Cardiac muscle cell (in vitro differentiated cells and primary cell): ENCODE measurements around the gene TPM4. TPM values are rescaled to one million over a fixed set of nuclear protein-coding genes. Genes with fewer than 3 reads are reported as not detected.
A peak's percentile ranks its signal among the peaks of the same experiment; 100 is the strongest.

Experiments used
- DNase-seq, 2 donors: peaks; one replicate each; pipeline versions ENCODE4 v3.0.0 to v3.0.0-alpha.2; 2010 to 2017; ENCODE audit warnings: low read depth in 1 of 2, low spot score in 1 of 2
- H3K27ac ChIP-seq: fragments of 200-600 bp; sonication (generic); 2 replicates; pipeline ENCODE4 v1.5.1; 2016
- H3K27me3 ChIP-seq: fragments of 200-600 bp; sonication (generic); 2 replicates; pipeline ENCODE4 v1.6.0; 2016; ENCODE audit warnings: control low read depth
- H3K36me3 ChIP-seq: fragments of 200-600 bp; sonication (generic); 2 replicates; pipeline ENCODE4 v1.5.1; 2016; ENCODE audit warnings: control low read depth
- H3K4me1 ChIP-seq: fragments of 200-600 bp; sonication (generic); 2 replicates; pipeline ENCODE4 v1.8.1; 2017; ENCODE audit warnings: low read depth, mild to moderate bottlenecking, mixed run types
- H3K4me3 ChIP-seq: fragments of 200-600 bp; sonication (generic); 2 replicates; pipeline ENCODE4 v1.5.1; 2016; ENCODE audit warnings: mild to moderate bottlenecking
- H3K9me3 ChIP-seq: fragments of 200-600 bp; sonication (generic); 2 replicates; pipeline ENCODE4 v1.5.1; 2017; ENCODE audit warnings: low read depth, mild to moderate bottlenecking, control low read depth
- polyA plus RNA-seq: library from polyadenylated mRNA; unstranded; fragments of >200 nt; fragmentation: Nextera tagmentation; extraction: Ambion mirVana; gene quantifications from 2 replicates; pipeline ENCODE4 v1.2.1, GENCODE V29; 2016
- total RNA-seq: library from RNA; depleted of rRNA; stranded (reverse); fragments of >200 nt; gene quantifications from 2 replicates; pipeline ENCODE4 v1.2.3, GENCODE V29; 2016
- TF ChIP-seq, protein P1 (sequence below): IDR thresholded peaks from 2 replicates; pipeline ENCODE4 v1.5.1; 2012; ENCODE audit warnings: low read depth, mild to moderate bottlenecking, low read length

The TPM4 gene
- total and polyA plus RNA-seq, 2 experiments from 2014 or later, result 118 to 268 TPM

DNA sequence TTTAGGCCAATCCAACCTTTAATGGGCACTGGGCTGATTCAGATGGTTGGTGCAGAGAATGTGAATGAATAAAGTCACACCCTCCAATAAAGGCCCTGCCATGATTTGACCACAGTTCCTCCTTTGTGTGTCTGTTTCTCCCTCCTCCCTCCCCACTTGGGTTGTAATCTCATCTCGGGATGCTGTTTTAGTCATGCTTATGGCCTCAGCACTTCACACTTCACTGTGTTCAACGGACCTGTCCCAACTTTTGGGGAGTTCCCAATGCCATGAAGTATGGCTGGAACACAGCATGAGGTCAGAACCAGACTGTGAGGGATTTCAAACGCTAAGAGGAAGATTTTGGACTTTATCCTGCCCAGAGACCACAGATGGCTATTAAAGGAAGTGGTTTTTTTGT is 29.8 kb downstream of the TPM4 start:
- peak overlapping the region; percentile 70 for H3K27ac ChIP-seq
- peaks cover 18% of the 10 kb centered on the region for H3K36me3 ChIP-seq
- no peaks in the 10 kb centered on the region for H3K9me3 ChIP-seq
- peaks cover 6% of the 10 kb centered on the region for H3K4me1 ChIP-seq
- peak in 1 of 2 donors; percentile 43 for DNase-seq
- no peaks in the 10 kb centered on the region for H3K27me3 ChIP-seq
- no peak overlapping the region for H3K4me3 ChIP-seq
- TF ChIP-seq, protein P1, sequence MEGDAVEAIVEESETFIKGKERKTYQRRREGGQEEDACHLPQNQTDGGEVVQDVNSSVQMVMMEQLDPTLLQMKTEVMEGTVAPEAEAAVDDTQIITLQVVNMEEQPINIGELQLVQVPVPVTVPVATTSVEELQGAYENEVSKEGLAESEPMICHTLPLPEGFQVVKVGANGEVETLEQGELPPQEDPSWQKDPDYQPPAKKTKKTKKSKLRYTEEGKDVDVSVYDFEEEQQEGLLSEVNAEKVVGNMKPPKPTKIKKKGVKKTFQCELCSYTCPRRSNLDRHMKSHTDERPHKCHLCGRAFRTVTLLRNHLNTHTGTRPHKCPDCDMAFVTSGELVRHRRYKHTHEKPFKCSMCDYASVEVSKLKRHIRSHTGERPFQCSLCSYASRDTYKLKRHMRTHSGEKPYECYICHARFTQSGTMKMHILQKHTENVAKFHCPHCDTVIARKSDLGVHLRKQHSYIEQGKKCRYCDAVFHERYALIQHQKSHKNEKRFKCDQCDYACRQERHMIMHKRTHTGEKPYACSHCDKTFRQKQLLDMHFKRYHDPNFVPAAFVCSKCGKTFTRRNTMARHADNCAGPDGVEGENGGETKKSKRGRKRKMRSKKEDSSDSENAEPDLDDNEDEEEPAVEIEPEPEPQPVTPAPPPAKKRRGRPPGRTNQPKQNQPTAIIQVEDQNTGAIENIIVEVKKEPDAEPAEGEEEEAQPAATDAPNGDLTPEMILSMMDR, result no peak

DNA sequence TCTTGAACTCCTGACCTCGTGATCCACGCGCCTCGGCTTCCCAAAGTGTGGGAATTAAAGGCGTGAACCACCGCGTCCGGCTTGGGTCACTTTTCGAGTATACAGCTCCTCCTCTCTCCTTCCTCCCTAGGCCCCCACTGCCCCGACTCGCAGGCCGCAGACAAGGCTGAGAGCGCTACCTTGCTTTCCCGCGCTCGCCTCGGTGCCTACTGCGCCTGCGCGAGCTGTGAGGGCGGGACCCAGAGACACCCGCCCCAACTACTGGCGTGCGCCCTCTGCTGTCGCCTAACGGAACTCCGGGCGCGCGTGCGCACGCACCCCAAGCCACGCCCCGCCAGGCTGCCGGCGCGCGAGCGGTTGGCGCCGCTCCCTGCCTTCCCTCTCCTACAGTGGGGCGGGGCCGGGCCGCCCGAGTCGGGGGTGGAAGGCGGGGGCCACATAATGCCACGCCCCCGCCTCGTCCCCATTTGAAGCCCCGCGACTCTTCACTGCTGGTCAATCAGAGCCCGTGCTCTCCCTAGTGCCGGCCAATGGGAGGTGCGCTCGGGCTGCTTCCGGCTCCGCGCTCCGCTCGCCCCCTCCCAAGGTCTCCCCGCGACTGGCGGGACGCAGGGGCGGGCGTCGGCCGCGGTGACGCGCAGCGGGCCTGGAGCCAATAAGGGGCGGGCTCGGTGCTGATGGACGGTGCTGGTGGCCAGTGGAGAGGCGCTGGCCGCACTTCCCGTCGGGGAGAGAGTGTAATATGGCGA is 35.0 kb downstream of the TPM4 start, which contains the start of gene RAB8A:
RAB8A (plus strand) TSS at position 730 of the 749 bp plus-strand sequence; CDS start at position 743, 13 bp downstream.
- TF ChIP-seq, protein P1, result peak; percentile 78
- H3K27ac ChIP-seq, result peak within 1 kb of the TSS; percentile 95
- DNase-seq, result peak; percentile 100
- H3K9me3 ChIP-seq, result no peaks in the 10 kb centered on the region
- no peaks in the 10 kb centered on the region for H3K27me3 ChIP-seq
- H3K4me1 ChIP-seq, result peaks cover 10% of the 10 kb centered on the region
- peak within 1 kb of the TSS; percentile 90 for H3K4me3 ChIP-seq
- H3K36me3 ChIP-seq, result no peaks in the 10 kb centered on the region

DNA sequence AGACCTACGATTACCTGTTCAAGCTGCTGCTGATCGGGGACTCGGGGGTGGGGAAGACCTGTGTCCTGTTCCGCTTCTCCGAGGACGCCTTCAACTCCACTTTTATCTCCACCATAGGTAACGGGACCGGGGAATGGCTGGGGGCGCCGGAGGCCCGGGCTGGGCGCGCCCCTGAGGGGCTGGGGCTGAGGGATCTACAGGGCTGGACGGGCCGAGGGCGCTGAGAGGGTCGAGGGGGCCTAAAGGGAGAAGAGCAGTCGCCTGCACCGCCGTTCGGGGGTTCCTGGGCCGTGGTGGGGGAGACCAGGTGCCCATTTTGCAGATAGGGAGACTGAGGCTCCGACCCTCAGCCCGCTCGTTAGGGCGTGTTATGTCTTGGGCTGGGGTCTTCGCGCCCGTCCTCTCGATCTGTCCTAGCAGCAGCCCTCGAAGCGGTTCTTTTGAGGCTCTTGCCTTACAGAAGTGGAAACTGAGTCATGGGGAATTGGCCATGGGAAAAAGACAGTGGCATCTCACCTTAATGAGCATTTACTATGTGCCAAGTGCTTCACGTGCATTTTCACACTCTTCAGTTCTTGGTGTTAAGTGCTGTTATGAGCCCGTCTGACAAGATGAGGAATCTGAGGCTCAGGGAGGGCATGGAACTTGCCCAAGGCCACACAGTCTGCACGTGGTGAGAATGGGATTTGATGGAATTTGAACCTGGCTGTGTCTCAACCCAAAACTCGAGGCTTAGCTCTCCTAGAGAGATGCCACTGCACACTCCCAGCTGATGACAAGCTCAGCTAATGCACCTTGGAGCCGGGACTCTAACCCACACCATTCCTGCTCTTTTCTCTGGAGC is 35.8 kb downstream of the TPM4 start:
- peak overlapping the region; percentile 95 for H3K27ac ChIP-seq
- peak overlapping the region; percentile 90 for H3K4me3 ChIP-seq
- no peaks in the 10 kb centered on the region for H3K27me3 ChIP-seq
- DNase-seq, result peak in 1 of 2 donors; percentile 26
- TF ChIP-seq, protein P1, result no peak
- H3K4me1 ChIP-seq, result peaks cover 7% of the 10 kb centered on the region
- no peaks in the 10 kb centered on the region for H3K9me3 ChIP-seq
- no peaks in the 10 kb centered on the region for H3K36me3 ChIP-seq

DNA sequence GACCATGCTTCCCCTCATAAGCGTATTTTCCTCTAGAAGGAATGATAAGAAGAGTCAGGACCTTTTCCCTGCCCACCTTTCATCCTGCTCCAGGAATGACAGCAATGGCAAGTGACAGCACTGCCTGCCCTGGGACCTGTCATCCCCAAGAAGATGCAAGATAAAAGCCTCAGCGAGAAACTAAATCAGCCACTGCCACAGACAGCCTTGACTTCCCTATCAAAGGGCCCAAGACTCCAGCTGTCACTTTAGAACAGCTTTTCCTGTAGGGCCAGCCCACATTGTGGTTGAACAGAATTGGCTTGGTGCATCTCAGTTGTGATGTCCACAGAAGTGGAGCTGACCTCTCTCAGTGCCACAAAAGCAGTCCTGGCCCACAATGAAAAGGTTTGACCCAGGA is 36.5 kb downstream of the TPM4 start:
- TF ChIP-seq, protein P1, result no peak
- peak overlapping the region; percentile 95 for H3K27ac ChIP-seq

DNA sequence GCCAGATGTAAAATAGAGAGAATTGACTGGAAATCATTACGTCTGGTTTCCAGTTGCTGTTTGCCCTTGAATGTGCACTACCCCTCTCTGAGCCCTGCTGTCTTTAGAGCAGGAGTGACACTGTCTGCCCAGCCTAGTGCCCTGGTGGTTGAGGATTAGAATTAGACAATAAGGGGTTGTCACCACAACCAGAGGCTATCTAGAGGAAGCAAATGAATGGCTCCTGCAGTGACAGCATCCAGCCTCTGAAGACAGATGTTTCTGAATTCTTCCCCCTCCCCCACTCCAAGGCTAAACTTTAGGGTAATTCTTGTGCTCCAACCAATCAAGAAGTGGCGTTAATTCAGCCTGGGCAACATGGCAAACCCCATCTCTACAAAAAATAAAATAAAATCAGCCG is 37.4 kb downstream of the TPM4 start:
- Histone ChIP-seq H3K9me3 (no peaks in the 10 kb centered on the region), H3K27me3 (no peaks in the 10 kb centered on the region), H3K4me3 (no peak overlapping the region), H3K4me1 (peaks cover 4% of the 10 kb centered on the region), H3K36me3 (peaks cover 2% of the 10 kb centered on the region), H3K27ac (peak overlapping the region; percentile 95)
- TF ChIP-seq, protein P1, result no peak
- DNase-seq, result no peak

More for the DNA sequence above, 36.5 kb downstream of the TPM4 start:
- Histone ChIP-seq H3K4me1 (peaks cover 4% of the 10 kb centered on the region), H3K9me3 (no peaks in the 10 kb centered on the region), H3K4me3 (no peak overlapping the region), H3K27me3 (no peaks in the 10 kb centered on the region), H3K36me3 (no peaks in the 10 kb centered on the region)
- peak in 1 of 2 donors; percentile 32 for DNase-seq
